ENCODE measurements around the gene BCL2L2. TPM values are rescaled to one million over a fixed set of nuclear protein-coding genes. Genes with fewer than 3 reads are reported as not detected.
A peak's percentile ranks its signal among the peaks of the same experiment; 100 is the strongest.

Gene BCL2L2
- total and polyA plus RNA-seq, 9 of the 15 experiments (the other 6 are each of a cell fraction or from before 2014, with no cell fraction given): 2.6 to 32.5 (median 14.7) TPM

DNA sequence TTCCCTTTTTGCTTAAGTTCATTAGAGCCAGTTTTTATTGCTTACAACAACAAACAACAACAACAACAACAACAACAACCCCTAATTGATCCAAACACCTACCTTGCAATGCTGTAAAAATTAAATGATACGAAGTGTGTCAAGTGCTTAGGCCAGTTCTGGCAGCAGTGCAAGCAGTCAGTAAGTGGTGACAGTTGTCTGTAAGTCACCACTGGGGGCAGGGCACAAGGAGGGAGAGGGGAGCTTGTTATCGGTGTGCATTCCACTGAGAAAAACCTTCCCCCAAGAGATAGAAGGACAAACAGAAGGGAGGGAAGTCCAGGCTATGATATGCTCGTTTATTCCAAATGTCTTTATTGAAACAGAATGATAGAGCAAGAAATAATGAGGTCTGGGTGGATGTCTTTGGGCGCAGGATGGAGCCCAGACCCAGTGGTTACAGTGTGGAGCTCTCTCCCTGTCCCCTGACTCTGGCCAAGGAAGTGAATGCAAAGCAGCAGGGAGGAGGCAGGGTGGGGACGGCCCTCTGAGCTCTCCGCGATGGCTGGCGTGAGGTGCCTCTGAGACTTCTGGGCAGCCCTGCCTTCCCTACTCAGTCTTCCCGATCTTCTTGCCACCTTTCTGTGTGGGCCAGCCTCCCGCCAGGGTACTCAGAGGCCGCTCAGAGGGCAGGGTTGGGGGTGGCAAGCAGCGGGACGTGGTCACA is 39.5 kb downstream of the BCL2L2 start (continued):
- TF ChIP-seq TEAD4 (IDR thresholded peaks at IDR 0.05; ENCODE audit: low read length): peak; percentile 43; the same call in 1 of the 2 replicates
- TF ChIP-seq TEAD4 (CRISPR knock-in tag; IDR thresholded peaks at IDR 0.05; ENCODE audit: borderline replicate concordance): no peak
- TF ChIP-seq GATAD2A (IDR thresholded peaks at IDR 0.05): peak; percentile 41; the same call in 1 of the 2 replicates
- no peak for TF ChIP-seq ZFP1 (CRISPR knock-in tag; IDR thresholded peaks at IDR 0.05)
- TF ChIP-seq NCOA4 (IDR thresholded peaks at IDR 0.05; ENCODE audit: partially characterized antibody): no peak
- TF ChIP-seq, protein P1, sequence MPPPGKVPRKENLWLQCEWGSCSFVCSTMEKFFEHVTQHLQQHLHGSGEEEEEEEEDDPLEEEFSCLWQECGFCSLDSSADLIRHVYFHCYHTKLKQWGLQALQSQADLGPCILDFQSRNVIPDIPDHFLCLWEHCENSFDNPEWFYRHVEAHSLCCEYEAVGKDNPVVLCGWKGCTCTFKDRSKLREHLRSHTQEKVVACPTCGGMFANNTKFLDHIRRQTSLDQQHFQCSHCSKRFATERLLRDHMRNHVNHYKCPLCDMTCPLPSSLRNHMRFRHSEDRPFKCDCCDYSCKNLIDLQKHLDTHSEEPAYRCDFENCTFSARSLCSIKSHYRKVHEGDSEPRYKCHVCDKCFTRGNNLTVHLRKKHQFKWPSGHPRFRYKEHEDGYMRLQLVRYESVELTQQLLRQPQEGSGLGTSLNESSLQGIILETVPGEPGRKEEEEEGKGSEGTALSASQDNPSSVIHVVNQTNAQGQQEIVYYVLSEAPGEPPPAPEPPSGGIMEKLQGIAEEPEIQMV (tag; conservative IDR thresholded peaks at IDR 0.05; ENCODE audit: low read depth): no peak
- peak; percentile 45 for TF ChIP-seq MEIS2 (IDR thresholded peaks at IDR 0.05; ENCODE audit: partially characterized antibody)
- TF ChIP-seq ZNF445 (CRISPR knock-in tag; IDR thresholded peaks at IDR 0.05; ENCODE audit: low read depth): no peak
- TF ChIP-seq ZNF695 (CRISPR knock-in tag; IDR thresholded peaks at IDR 0.05): no peak
- TF ChIP-seq ARID1B (IDR thresholded peaks at IDR 0.05): 0 out of 2 replicates have a peak, but pooled peaks have one; percentile 38
- TF ChIP-seq CEBPB (tag; IDR thresholded peaks at IDR 0.05): no peak
- TF ChIP-seq, protein P2, sequence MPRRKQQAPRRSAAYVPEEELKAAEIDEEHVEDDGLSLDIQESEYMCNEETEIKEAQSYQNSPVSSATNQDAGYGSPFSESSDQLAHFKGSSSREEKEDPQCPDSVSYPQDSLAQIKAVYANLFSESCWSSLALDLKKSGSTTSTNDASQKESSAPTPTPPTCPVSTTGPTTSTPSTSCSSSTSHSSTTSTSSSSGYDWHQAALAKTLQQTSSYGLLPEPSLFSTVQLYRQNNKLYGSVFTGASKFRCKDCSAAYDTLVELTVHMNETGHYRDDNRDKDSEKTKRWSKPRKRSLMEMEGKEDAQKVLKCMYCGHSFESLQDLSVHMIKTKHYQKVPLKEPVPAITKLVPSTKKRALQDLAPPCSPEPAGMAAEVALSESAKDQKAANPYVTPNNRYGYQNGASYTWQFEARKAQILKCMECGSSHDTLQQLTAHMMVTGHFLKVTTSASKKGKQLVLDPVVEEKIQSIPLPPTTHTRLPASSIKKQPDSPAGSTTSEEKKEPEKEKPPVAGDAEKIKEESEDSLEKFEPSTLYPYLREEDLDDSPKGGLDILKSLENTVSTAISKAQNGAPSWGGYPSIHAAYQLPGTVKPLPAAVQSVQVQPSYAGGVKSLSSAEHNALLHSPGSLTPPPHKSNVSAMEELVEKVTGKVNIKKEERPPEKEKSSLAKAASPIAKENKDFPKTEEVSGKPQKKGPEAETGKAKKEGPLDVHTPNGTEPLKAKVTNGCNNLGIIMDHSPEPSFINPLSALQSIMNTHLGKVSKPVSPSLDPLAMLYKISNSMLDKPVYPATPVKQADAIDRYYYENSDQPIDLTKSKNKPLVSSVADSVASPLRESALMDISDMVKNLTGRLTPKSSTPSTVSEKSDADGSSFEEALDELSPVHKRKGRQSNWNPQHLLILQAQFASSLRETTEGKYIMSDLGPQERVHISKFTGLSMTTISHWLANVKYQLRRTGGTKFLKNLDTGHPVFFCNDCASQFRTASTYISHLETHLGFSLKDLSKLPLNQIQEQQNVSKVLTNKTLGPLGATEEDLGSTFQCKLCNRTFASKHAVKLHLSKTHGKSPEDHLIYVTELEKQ (CRISPR knock-in tag; IDR thresholded peaks at IDR 0.05): no peak
- TF ChIP-seq NFE2 (IDR thresholded peaks at IDR 0.05; ENCODE audit: low read depth): no peak

All from K562 (cell line).